ENCODE results near the gene FCF1. TPM values are rescaled to one million over a fixed set of nuclear protein-coding genes. Genes with fewer than 3 reads are reported as not detected.

The FCF1 gene
- total and polyA plus RNA-seq, 2 of the 13 experiments (the other 11 are each of a cell fraction or from before 2014, with no cell fraction given), result 31.0 to 44.4 TPM

DNA sequence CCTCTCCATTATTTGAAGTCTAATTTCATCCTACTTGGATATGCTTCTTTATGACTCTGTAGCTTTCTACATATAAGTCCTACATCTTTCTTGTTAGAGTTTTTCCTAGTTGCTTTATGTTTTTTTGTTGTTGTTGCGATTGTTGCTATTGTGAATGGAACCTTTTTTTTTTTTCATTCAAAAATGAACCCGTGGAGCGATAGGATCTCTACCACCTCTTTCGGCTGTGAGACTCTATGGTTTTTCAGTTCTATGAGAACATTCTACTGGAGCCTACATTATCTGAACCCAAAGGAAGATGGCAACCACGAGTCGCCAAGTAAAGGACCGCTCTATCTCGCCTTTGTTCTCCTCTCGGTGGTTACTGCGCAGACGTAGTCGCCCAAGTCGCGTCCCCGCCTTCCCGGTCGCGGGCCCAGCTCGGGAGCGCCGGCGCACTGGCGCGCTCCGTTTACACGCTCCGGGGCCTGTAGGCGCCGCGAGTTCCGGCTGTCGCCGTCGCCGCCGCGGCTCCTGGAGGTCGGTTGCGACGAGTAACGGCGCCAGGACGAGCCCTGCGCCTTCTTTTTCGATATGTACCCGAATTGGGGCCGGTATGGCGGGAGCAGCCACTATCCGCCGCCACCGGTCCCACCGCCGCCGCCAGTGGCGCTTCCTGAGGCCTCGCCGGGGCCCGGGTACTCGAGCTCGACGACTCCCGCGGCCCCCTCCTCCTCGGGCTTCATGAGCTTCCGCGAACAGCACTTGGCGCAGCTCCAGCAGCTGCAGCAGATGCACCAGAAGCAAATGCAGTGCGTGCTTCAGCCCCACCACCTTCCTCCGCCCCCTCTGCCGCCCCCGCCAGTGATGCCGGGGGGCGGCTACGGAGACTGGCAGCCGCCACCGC lies 50.2 kb downstream of the FCF1 start, which contains the start of gene YLPM1 (continued):
- TF ChIP-seq, protein P1, sequence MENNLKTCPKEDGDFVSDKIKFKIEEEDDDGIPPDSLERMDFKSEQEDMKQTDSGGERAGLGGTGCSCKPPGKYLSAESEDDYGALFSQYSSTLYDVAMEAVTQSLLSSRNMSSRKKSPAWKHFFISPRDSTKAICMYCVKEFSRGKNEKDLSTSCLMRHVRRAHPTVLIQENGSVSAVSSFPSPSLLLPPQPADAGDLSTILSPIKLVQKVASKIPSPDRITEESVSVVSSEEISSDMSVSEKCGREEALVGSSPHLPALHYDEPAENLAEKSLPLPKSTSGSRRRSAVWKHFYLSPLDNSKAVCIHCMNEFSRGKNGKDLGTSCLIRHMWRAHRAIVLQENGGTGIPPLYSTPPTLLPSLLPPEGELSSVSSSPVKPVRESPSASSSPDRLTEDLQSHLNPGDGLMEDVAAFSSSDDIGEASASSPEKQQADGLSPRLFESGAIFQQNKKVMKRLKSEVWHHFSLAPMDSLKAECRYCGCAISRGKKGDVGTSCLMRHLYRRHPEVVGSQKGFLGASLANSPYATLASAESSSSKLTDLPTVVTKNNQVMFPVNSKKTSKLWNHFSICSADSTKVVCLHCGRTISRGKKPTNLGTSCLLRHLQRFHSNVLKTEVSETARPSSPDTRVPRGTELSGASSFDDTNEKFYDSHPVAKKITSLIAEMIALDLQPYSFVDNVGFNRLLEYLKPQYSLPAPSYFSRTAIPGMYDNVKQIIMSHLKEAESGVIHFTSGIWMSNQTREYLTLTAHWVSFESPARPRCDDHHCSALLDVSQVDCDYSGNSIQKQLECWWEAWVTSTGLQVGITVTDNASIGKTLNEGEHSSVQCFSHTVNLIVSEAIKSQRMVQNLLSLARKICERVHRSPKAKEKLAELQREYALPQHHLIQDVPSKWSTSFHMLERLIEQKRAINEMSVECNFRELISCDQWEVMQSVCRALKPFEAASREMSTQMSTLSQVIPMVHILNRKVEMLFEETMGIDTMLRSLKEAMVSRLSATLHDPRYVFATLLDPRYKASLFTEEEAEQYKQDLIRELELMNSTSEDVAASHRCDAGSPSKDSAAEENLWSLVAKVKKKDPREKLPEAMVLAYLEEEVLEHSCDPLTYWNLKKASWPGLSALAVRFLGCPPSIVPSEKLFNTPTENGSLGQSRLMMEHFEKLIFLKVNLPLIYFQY (CRISPR knock-in tag; IDR thresholded peaks at IDR 0.05; ENCODE audit: borderline replicate concordance), result no peak
- TF ChIP-seq ZNF619 (CRISPR knock-in tag; IDR thresholded peaks at IDR 0.05) (0 out of 2 replicates have a peak, but pooled peaks have one; percentile 58), ZNF607 (CRISPR knock-in tag; IDR thresholded peaks at IDR 0.05; ENCODE audit: borderline replicate concordance) (peak; percentile 71), ZNF484 (CRISPR knock-in tag; IDR thresholded peaks at IDR 0.05; ENCODE audit: borderline replicate concordance, low read depth) (no peak), ETV5 (CRISPR knock-in tag; IDR thresholded peaks at IDR 0.05; ENCODE audit: borderline replicate concordance) (peak; percentile 49; the same call in 1 of the 2 replicates), ZEB1 (IDR thresholded peaks at IDR 0.05; ENCODE audit: insufficient replicate concordance, low read depth) (no peak), ZNF3 (CRISPR knock-in tag; IDR thresholded peaks at IDR 0.05) (no peak), HNRNPL (IDR thresholded peaks at IDR 0.05; ENCODE audit: low read depth, low read length) (no peak), HNRNPUL1 (IDR thresholded peaks at IDR 0.05; ENCODE audit: low read depth, low read length) (no peak), ZNF782 (CRISPR knock-in tag; IDR thresholded peaks at IDR 0.05; ENCODE audit: borderline replicate concordance) (no peak), ZNF616 (CRISPR knock-in tag; IDR thresholded peaks at IDR 0.05; ENCODE audit: low read depth) (peak; percentile 34; the same call in 1 of the 2 replicates)
- TF ChIP-seq, protein P2, sequence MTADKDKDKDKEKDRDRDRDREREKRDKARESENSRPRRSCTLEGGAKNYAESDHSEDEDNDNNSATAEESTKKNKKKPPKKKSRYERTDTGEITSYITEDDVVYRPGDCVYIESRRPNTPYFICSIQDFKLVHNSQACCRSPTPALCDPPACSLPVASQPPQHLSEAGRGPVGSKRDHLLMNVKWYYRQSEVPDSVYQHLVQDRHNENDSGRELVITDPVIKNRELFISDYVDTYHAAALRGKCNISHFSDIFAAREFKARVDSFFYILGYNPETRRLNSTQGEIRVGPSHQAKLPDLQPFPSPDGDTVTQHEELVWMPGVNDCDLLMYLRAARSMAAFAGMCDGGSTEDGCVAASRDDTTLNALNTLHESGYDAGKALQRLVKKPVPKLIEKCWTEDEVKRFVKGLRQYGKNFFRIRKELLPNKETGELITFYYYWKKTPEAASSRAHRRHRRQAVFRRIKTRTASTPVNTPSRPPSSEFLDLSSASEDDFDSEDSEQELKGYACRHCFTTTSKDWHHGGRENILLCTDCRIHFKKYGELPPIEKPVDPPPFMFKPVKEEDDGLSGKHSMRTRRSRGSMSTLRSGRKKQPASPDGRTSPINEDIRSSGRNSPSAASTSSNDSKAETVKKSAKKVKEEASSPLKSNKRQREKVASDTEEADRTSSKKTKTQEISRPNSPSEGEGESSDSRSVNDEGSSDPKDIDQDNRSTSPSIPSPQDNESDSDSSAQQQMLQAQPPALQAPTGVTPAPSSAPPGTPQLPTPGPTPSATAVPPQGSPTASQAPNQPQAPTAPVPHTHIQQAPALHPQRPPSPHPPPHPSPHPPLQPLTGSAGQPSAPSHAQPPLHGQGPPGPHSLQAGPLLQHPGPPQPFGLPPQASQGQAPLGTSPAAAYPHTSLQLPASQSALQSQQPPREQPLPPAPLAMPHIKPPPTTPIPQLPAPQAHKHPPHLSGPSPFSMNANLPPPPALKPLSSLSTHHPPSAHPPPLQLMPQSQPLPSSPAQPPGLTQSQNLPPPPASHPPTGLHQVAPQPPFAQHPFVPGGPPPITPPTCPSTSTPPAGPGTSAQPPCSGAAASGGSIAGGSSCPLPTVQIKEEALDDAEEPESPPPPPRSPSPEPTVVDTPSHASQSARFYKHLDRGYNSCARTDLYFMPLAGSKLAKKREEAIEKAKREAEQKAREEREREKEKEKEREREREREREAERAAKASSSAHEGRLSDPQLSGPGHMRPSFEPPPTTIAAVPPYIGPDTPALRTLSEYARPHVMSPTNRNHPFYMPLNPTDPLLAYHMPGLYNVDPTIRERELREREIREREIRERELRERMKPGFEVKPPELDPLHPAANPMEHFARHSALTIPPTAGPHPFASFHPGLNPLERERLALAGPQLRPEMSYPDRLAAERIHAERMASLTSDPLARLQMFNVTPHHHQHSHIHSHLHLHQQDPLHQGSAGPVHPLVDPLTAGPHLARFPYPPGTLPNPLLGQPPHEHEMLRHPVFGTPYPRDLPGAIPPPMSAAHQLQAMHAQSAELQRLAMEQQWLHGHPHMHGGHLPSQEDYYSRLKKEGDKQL (CRISPR knock-in tag; IDR thresholded peaks at IDR 0.05; ENCODE audit: low read depth), result no peak
- TF ChIP-seq, protein P3, sequence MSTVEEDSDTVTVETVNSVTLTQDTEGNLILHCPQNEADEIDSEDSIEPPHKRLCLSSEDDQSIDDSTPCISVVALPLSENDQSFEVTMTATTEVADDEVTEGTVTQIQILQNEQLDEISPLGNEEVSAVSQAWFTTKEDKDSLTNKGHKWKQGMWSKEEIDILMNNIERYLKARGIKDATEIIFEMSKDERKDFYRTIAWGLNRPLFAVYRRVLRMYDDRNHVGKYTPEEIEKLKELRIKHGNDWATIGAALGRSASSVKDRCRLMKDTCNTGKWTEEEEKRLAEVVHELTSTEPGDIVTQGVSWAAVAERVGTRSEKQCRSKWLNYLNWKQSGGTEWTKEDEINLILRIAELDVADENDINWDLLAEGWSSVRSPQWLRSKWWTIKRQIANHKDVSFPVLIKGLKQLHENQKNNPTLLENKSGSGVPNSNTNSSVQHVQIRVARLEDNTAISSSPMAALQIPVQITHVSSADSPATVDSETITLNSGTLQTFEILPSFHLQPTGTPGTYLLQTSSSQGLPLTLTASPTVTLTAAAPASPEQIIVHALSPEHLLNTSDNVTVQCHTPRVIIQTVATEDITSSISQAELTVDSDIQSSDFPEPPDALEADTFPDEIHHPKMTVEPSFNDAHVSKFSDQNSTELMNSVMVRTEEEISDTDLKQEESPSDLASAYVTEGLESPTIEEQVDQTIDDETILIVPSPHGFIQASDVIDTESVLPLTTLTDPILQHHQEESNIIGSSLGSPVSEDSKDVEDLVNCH (CRISPR knock-in tag; IDR thresholded peaks at IDR 0.05), result no peak
- TF ChIP-seq, protein P4, sequence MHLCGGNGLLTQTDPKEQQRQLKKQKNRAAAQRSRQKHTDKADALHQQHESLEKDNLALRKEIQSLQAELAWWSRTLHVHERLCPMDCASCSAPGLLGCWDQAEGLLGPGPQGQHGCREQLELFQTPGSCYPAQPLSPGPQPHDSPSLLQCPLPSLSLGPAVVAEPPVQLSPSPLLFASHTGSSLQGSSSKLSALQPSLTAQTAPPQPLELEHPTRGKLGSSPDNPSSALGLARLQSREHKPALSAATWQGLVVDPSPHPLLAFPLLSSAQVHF (CRISPR knock-in tag; IDR thresholded peaks at IDR 0.05), result no peak
